GM19023 (cell line): ENCODE measurements around the gene SLC35C1.
"Not testable (repeated sequence)": the region's sequence is repeated elsewhere in the genome, so short reads cannot be mapped to it uniquely, and the experiment has no call there.

ENCODE experiments used
- ATAC-seq: cut with Tn5 transposase; IDR thresholded peaks from one replicate; pipeline ENCODE4 v1.9.1; 2021; ENCODE audit warnings: mild to moderate bottlenecking, moderate library complexity; ENCODE audit not compliant: unreplicated experiment

The SLC35C1 gene

GRCh38 chr11:45809456-45810395, 4.8 kb downstream of the SLC35C1 start:
- no peak for ATAC-seq

- no peak for ATAC-seq
Observed at GRCh38 chr11:45810431-45811108, 5.6 kb downstream of the SLC35C1 start.

- ATAC-seq: no peak
Observed at GRCh38 chr11:45811109-45811435, 6.1 kb downstream of the SLC35C1 start.

GRCh38 chr11:45811571-45812290, 6.8 kb downstream of the SLC35C1 start:
- no peak for ATAC-seq

GRCh38 chr11:45812581-45813548, 7.9 kb downstream of the SLC35C1 start:
- no peak for ATAC-seq

- no peak for ATAC-seq
Observed at GRCh38 chr11:45815747-45816146, 10.8 kb downstream of the SLC35C1 start.

- ATAC-seq: no peak
Observed at GRCh38 chr11:45816614-45817013, 11.7 kb downstream of the SLC35C1 start.

GRCh38 chr11:45817191-45817590, 12.2 kb downstream of the SLC35C1 start:
- peak; percentile 60 for ATAC-seq

GRCh38 chr11:45818961-45819605, 14.1 kb downstream of the SLC35C1 start:
- no peak for ATAC-seq

- no peak for ATAC-seq
Observed at GRCh38 chr11:45820211-45820857, 15.4 kb downstream of the SLC35C1 start.

- ATAC-seq: not testable (repeated sequence)
Observed at GRCh38 chr11:45826492-45826891, 21.5 kb downstream of the SLC35C1 start.

GRCh38 chr11:45827123-45827522, 22.2 kb downstream of the SLC35C1 start:
- no peak for ATAC-seq

- ATAC-seq: no peak
Observed at GRCh38 chr11:45828996-45829395, 24.0 kb downstream of the SLC35C1 start.

GRCh38 chr11:45830596-45830995, 25.6 kb downstream of the SLC35C1 start:
- ATAC-seq: no peak

- no peak for ATAC-seq
Observed at GRCh38 chr11:45832811-45833441, 28.0 kb downstream of the SLC35C1 start.

- no peak for ATAC-seq
Observed at GRCh38 chr11:45833761-45834160, 28.8 kb downstream of the SLC35C1 start.

GRCh38 chr11:45834298-45834756, 29.4 kb downstream of the SLC35C1 start:
- no peak for ATAC-seq

- no peak for ATAC-seq
Observed at GRCh38 chr11:45839204-45839603, 34.3 kb downstream of the SLC35C1 start.

- ATAC-seq: not testable (repeated sequence)
Observed at GRCh38 chr11:45840251-45840650, 35.3 kb downstream of the SLC35C1 start.
